OCI-LY3 (cell line): ENCODE measurements around the gene ARID2.

ENCODE experiments used
- H2AFZ ChIP-seq: fragments of 200-600, 300-600 bp; shearing (Covaris generic); 2 replicates; pipeline ENCODE4 v1.6.0; 2014; ENCODE audit warnings: antibody characterized with exemption, low read depth, low read length
- H3K27ac ChIP-seq: fragments of 200-600, 300-600 bp; sonication (generic); 2 replicates; pipeline ENCODE4 v1.5.1; 2014; ENCODE audit warnings: mild to moderate bottlenecking, low read length, moderate library complexity, mixed read lengths
- H3K27me3 ChIP-seq: fragments of 200-600, 300-600 bp; sonication (generic); 2 replicates; pipeline ENCODE4 v1.6.1; 2014; ENCODE audit warnings: low read depth, low read length, mixed read lengths
- H3K36me3 ChIP-seq: fragments of 200-600, 300-600 bp; sonication (generic); replicated peaks from 2 replicates; pipeline ENCODE3; 2014; ENCODE audit warnings: low read depth, low read length, mixed read lengths
- H3K4me1 ChIP-seq: fragments of 300-600, 200-600 bp; sonication (generic); 2 replicates; pipeline ENCODE4 v1.6.1; 2014; ENCODE audit warnings: low read length, mixed read lengths
- H3K4me2 ChIP-seq: fragments of 200-600, 300-600 bp; sonication (generic); 2 replicates; pipeline ENCODE4 v1.6.1; 2014; ENCODE audit warnings: low read length, mixed read lengths
- H3K4me3 ChIP-seq: fragments of 300-600, 200-600 bp; sonication (generic); 2 replicates; pipeline ENCODE4 v1.5.1; 2014; ENCODE audit warnings: antibody characterized with exemption, mild to moderate bottlenecking, low read length, moderate library complexity
- H3K79me2 ChIP-seq: fragments of 300-600, 200-600 bp; shearing (Covaris generic); 2 replicates; pipeline ENCODE4 v1.6.1; 2014; ENCODE audit warnings: mild to moderate bottlenecking, low read length, mixed read lengths
- H3K9ac ChIP-seq: fragments of 300-600, 200-600 bp; shearing (Covaris generic); 2 replicates; pipeline ENCODE4 v1.6.0; 2014; ENCODE audit warnings: mild to moderate bottlenecking, low read length, moderate library complexity
- H3K9me3 ChIP-seq: fragments of 200-600, 300-600 bp; shearing (Covaris generic); 2 replicates; pipeline ENCODE4 v1.6.1; 2014; ENCODE audit warnings: low read length, mixed read lengths; ENCODE audit not compliant: insufficient read depth
- H4K20me1 ChIP-seq: fragments of 200-600, 300-600 bp; sonication (generic); 2 replicates; pipeline ENCODE4 v1.6.1; 2016; ENCODE audit warnings: low read length, mixed read lengths; ENCODE audit not compliant: insufficient read depth
- EZH2phosphoT487 ChIP-seq: fragments of 200-600 bp; shearing (Covaris generic); IDR thresholded peaks from 2 replicates; pipeline ENCODE4 v1.6.1; 2018; ENCODE audit warnings: antibody characterized with exemption, mixed run types, low read depth
- TF ChIP-seq, protein P1 (sequence below): fragments of 200-600, 300-600 bp; sonication (generic); IDR thresholded peaks from 2 replicates; pipeline ENCODE4 v1.5.1; 2014; ENCODE audit warnings: antibody characterized with exemption, low read length, low read depth

Gene ARID2

DNA sequence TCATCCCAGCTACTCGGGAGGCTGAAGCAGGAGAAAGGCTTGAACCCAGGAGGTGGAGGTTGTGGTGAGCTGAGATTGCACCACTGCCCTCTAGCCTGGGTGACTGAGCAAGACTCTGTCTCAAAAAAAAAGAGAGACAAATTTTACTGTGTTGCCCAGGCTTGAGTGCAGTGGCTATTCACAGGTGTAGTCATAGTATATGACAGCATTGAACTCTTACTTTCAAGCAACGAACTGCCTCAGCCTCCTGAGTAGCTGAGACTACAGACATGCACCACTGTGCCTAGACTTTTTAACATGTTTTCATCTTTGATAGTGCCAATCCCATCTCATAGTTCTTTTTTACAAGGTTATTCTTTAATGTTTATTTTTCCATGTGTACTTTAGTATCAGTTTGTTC is 13.7 kb downstream of the ARID2 start:
- H3K79me2 ChIP-seq = peaks cover 88% of the 10 kb centered on the region
- H3K4me1 ChIP-seq = no peaks in the 10 kb centered on the region
- no peak overlapping the region for H3K27ac ChIP-seq
- no peaks in the 10 kb centered on the region for H3K27me3 ChIP-seq
- peaks cover 25% of the 10 kb centered on the region for H3K36me3 ChIP-seq
- no peak overlapping the region for H3K4me3 ChIP-seq
- TF ChIP-seq EZH2phosphoT487 = no peak
- TF ChIP-seq, protein P1, sequence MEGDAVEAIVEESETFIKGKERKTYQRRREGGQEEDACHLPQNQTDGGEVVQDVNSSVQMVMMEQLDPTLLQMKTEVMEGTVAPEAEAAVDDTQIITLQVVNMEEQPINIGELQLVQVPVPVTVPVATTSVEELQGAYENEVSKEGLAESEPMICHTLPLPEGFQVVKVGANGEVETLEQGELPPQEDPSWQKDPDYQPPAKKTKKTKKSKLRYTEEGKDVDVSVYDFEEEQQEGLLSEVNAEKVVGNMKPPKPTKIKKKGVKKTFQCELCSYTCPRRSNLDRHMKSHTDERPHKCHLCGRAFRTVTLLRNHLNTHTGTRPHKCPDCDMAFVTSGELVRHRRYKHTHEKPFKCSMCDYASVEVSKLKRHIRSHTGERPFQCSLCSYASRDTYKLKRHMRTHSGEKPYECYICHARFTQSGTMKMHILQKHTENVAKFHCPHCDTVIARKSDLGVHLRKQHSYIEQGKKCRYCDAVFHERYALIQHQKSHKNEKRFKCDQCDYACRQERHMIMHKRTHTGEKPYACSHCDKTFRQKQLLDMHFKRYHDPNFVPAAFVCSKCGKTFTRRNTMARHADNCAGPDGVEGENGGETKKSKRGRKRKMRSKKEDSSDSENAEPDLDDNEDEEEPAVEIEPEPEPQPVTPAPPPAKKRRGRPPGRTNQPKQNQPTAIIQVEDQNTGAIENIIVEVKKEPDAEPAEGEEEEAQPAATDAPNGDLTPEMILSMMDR = no peak
- H3K9ac ChIP-seq = no peak overlapping the region
- no peak overlapping the region for H3K4me2 ChIP-seq
- no peaks in the 10 kb centered on the region for H3K9me3 ChIP-seq
- peaks cover 32% of the 10 kb centered on the region for H4K20me1 ChIP-seq
- H2AFZ ChIP-seq = no peak overlapping the region

DNA sequence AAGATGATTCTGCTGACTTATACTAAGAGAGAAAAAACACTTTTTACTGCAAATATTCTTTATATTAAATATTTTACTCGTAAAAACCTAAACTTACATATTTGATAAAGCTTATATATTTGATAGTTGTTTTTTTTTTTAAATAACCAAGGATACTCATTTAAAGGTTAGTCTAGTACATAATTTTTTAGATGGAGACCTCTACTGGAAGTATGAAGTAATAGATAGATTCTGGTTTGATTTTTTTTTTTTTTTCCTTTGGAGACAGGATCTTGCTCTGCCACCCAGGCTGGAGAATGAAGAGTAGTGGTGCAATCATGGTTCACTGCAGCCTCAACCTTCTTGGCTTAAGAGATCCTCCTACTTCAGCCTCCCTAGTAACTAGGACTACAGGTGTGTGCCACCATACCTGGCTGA is 16.4 kb downstream of the ARID2 start:
- no peaks in the 10 kb centered on the region for H3K9me3 ChIP-seq
- no peaks in the 10 kb centered on the region for H3K27me3 ChIP-seq
- H3K36me3 ChIP-seq = peaks cover 32% of the 10 kb centered on the region
- no peak overlapping the region for H3K4me3 ChIP-seq
- no peak overlapping the region for H2AFZ ChIP-seq
- peaks cover 92% of the 10 kb centered on the region for H3K79me2 ChIP-seq
- H3K4me1 ChIP-seq = no peaks in the 10 kb centered on the region
- no peak for TF ChIP-seq EZH2phosphoT487
- TF ChIP-seq, protein P1 = peak; percentile 42
- H4K20me1 ChIP-seq = peaks cover 47% of the 10 kb centered on the region
- no peak overlapping the region for H3K9ac ChIP-seq
- H3K27ac ChIP-seq = no peak overlapping the region
- no peak overlapping the region for H3K4me2 ChIP-seq

DNA sequence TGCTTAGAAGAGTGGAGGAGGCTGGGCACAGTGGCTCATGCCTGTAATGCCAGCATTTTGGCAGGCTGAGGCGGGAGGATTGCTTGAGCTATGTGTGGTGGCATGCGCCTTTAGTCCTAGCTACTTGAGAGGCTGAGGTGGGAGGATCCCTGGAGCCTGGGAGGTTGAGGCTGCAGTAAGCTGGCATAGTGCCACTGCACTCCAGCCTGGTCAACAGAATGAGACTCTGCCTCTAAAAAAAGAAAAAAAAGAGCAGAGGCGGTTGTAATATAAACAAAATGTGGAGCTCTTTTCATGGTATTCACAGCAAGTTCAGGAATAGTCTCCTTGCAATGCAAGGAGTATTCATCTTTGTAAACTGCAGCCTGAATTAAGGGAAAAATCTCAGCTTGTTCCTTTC is 27.2 kb downstream of the ARID2 start:
- TF ChIP-seq, protein P1 = no peak
- TF ChIP-seq EZH2phosphoT487 = no peak
- Histone ChIP-seq H3K27ac (no peak overlapping the region), H3K4me3 (no peak overlapping the region), H4K20me1 (peaks cover 56% of the 10 kb centered on the region), H3K79me2 (peaks cover 46% of the 10 kb centered on the region), H3K36me3 (peaks cover 13% of the 10 kb centered on the region), H2AFZ (no peak overlapping the region), H3K27me3 (no peaks in the 10 kb centered on the region), H3K9me3 (no peaks in the 10 kb centered on the region), H3K4me1 (0 out of 2 replicates have a peak, but pooled peaks cover 7% of the 10 kb centered on the region), H3K4me2 (no peak overlapping the region), H3K9ac (no peak overlapping the region)

DNA sequence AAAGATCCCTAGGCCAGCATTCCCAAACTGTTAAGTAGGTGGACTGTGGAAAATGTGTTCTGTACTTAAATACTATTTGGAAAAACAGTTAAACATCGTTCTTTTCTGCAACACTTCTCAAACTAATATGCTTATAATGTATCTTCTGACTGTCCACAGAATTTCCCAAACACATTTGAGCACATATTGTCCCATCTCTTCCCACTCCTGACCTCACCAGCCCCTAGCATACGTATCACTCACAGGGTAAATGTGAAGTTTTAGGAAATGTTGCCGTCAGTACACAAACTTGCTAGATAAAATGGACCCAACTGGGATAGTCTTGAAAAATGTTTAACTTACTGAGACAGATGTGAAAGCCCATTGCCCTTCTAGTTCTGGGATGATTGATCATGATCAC is 27.7 kb downstream of the ARID2 start:
- Histone ChIP-seq H3K36me3 (peaks cover 13% of the 10 kb centered on the region), H3K27me3 (no peaks in the 10 kb centered on the region), H3K9ac (no peak overlapping the region), H3K4me3 (no peak overlapping the region), H3K4me1 (0 out of 2 replicates have a peak, but pooled peaks cover 7% of the 10 kb centered on the region), H3K9me3 (no peaks in the 10 kb centered on the region), H3K4me2 (no peak overlapping the region), H4K20me1 (peaks cover 57% of the 10 kb centered on the region), H2AFZ (no peak overlapping the region), H3K27ac (no peak overlapping the region), H3K79me2 (peaks cover 46% of the 10 kb centered on the region)
- TF ChIP-seq, protein P1 = no peak
- TF ChIP-seq EZH2phosphoT487 = no peak
